K562 (cell line): ENCODE results near the gene LIF. TPM values are rescaled to one million over a fixed set of nuclear protein-coding genes. Genes with fewer than 3 reads are reported as not detected.

ENCODE experiments used
- ATAC-seq: fragments of 200-7000 bp; cut with Tn5 transposase; 3 replicates; pipeline ENCODE4 v1.9.1; 2020; ENCODE audit warnings: moderate library complexity
- BruUV-seq: library from RNA; stranded (reverse); fragments of 400-500 nt; replicated peaks from 2 replicates; lab custom pipeline; 2021; lab: Mats Ljungman, UMichigan
- CTCF ChIA-PET: fragments of 300-600 bp; formaldehyde crosslinking; extraction: SDS; loops from one replicate; lab custom pipeline; 2021; ENCODE audit warnings: low intra/inter-chr PET ratio; lab: Yijun Ruan, JAX
- POLR2A ChIA-PET: fragments of 300-600, 350-650 bp; sonication (Branson Sonifier 250); formaldehyde crosslinking; extraction: SDS; loops from one replicate; lab custom pipeline; 2021; ENCODE audit warnings: antibody characterized with exemption, inconsistent platforms; lab: Yijun Ruan, JAX
- DNase-seq, 4 experiments: peaks; one replicate each; pipeline versions ENCODE4 v3.0.0 to v3.0.0-alpha.2; 2011 to 2018; ENCODE audit warnings: low spot score in 3 of 4, mixed read lengths in 3 of 4; ENCODE audit errors: extremely low read depth in 1 of 4
- FAIRE-seq: peaks from 2 replicates; lab custom pipeline; 2011; peaks lifted over from hg19 to GRCh38; lab: Jason Lieb, UNC
- H2AFZ ChIP-seq: 2 replicates; pipeline ENCODE4 v1.6.0; 2011; ENCODE audit warnings: low read depth, low read length, control low read depth, inconsistent platforms
- H3K27ac ChIP-seq: fragments of 200-600 bp; 3 replicates; pipeline ENCODE4 v1.8.0; 2011; ENCODE audit warnings: low read depth, mild to moderate bottlenecking, control low read depth, inconsistent platforms, low read length, moderate library complexity, mixed read lengths; ENCODE audit errors: extremely low read depth
- H3K27me3 ChIP-seq, 2 experiments: fragments of 300-600 bp in 1 of 2; 2 replicates in 1 of 2; 3 replicates in 1 of 2; pipeline versions ENCODE4 v1.6.0 to v1.8.0; 2011; ENCODE audit warnings: inconsistent platforms in 2 of 2, low read length in 2 of 2, mild to moderate bottlenecking in 1 of 2, mixed read lengths in 1 of 2, moderate library complexity in 1 of 2; ENCODE audit not compliant: control insufficient read depth in 2 of 2, insufficient read depth in 2 of 2
- H3K36me3 ChIP-seq: fragments of 300-600 bp; 3 replicates; pipeline ENCODE4 v1.8.0; 2011; ENCODE audit warnings: mild to moderate bottlenecking, low read length, inconsistent platforms; ENCODE audit not compliant: control insufficient read depth, insufficient read depth
- H3K4me1 ChIP-seq, 2 experiments: fragments of 200-600 bp in 1 of 2; replicated peaks in 1 of 2; 2 replicates in 1 of 2; 3 replicates in 1 of 2; pipeline versions ENCODE4 v1.5.1 to v1.8.0; 2011; ENCODE audit warnings: inconsistent platforms in 2 of 2, low read length in 2 of 2, mild to moderate bottlenecking in 1 of 2, mixed read lengths in 1 of 2, moderate library complexity in 1 of 2; ENCODE audit not compliant: control insufficient read depth in 2 of 2, insufficient read depth in 2 of 2
- H3K4me2 ChIP-seq: 2 replicates; pipeline ENCODE4 v1.6.1; 2011; ENCODE audit warnings: low read length, control low read depth, inconsistent platforms, mixed read lengths; ENCODE audit not compliant: insufficient read depth
- H3K4me3 ChIP-seq: fragments of 200-600 bp; sonication (generic), shearing (Covaris generic); 2 replicates; pipeline ENCODE4 v1.5.1; 2016; ENCODE audit warnings: control low read depth, inconsistent platforms
- H3K79me2 ChIP-seq: fragments of 200-600 bp; 3 replicates; pipeline ENCODE4 v1.8.0; 2011; ENCODE audit warnings: low read length, inconsistent platforms; ENCODE audit not compliant: control insufficient read depth, insufficient read depth
- H3K9ac ChIP-seq, 2 experiments: 2 replicates each; pipeline versions ENCODE4 v1.6.0 to v1.6.1; 2011; ENCODE audit warnings: low read depth in 2 of 2, low read length in 2 of 2, control low read depth in 1 of 2, inconsistent platforms in 1 of 2, mild to moderate bottlenecking in 1 of 2, mixed read lengths in 1 of 2; ENCODE audit not compliant: insufficient read depth in 1 of 2
- H3K9me1 ChIP-seq: one replicate; pipeline ENCODE4 v1.6.0; 2011; ENCODE audit warnings: inconsistent platforms, mild to moderate bottlenecking, low read length, moderate library complexity; ENCODE audit not compliant: control insufficient read depth, insufficient read depth
- H3K9me3 ChIP-seq: replicated peaks from 2 replicates; pipeline ENCODE4 v1.5.1; 2011; ENCODE audit warnings: low read depth, low read length, inconsistent platforms; ENCODE audit not compliant: control insufficient read depth, insufficient read depth
- H4K20me1 ChIP-seq: replicated peaks from 2 replicates; pipeline ENCODE4 v1.6.1; 2011; ENCODE audit warnings: low read length, inconsistent platforms, mixed read lengths; ENCODE audit not compliant: control insufficient read depth, insufficient read depth
- CBFB ChIP-seq: sonication (generic); formaldehyde crosslinking; IDR thresholded peaks from 2 replicates; pipeline ENCODE4 v1.4.0; 2020; ENCODE audit warnings: mild to moderate bottlenecking, missing genetic modification reagents
- CHD7 ChIP-seq: fragments of 200-600 bp; sonication (generic); IDR thresholded peaks from one replicate; pipeline ENCODE4 v1.6.1; 2012; ENCODE audit warnings: mild to moderate bottlenecking, low read depth, low read length, inconsistent platforms
- DPF2 ChIP-seq: fragments of 450-650 bp; IDR thresholded peaks from 2 replicates; pipeline ENCODE4 v1.6.1; 2016
- HDAC2 ChIP-seq: fragments of 450-650 bp; IDR thresholded peaks from 2 replicates; pipeline ENCODE4 v1.6.1; 2016; ENCODE audit warnings: mild to moderate bottlenecking
- MYNN ChIP-seq, 2 experiments: sonication (generic); formaldehyde crosslinking in 1 of 2; IDR thresholded peaks; 2 replicates each; pipeline versions ENCODE4 v1.5.0 to v1.6.1; 2016 to 2020; ENCODE audit warnings: antibody characterized with exemption in 1 of 2, missing genetic modification reagents in 1 of 2
- PCBP2 ChIP-seq: fragments of 200-400 bp; formaldehyde crosslinking; IDR thresholded peaks from 2 replicates; pipeline ENCODE4 v1.6.1; 2018; ENCODE audit warnings: low read length, low read depth, mild to moderate bottlenecking, moderate library complexity; ENCODE audit not compliant: poor library complexity, severe bottlenecking
- whole genome bisulfite sequencing: fragments of 100-300 bp; shearing (Covaris generic); methylation state at CpG from one replicate; pipeline ENCODE4 v1.1.6; 2016; ENCODE audit warnings: low coverage, mixed read lengths; ENCODE audit not compliant: insufficient coverage; ENCODE audit errors: missing lambda C conversion rate; 5-methylcytosine and 5-hydroxymethylcytosine counted together
- in situ Hi-C: fragments of 300-500 bp; cut with MboI; formaldehyde crosslinking; loops from 4 replicates; pipeline ENCODE4 v1.15.0; 2018; ENCODE audit warnings: inconsistent platforms, mixed read lengths
- intact Hi-C: fragments of 100-400 bp; cut with micrococcal nuclease; formaldehyde crosslinking; loops from 2 replicates; pipeline ENCODE4 v1.14.2; 2022
- polyA plus RNA-seq, 8 experiments: library from polyadenylated mRNA; depleted of rRNA in 4 of 8; stranded (reverse) in 5 of 8; unstranded in 3 of 8; fragments of >200 nt; fragmentation: Nextera tagmentation in 2 of 8; fragmentation: Illumina TruSeq in 1 of 8; extraction: Ambion mirVana in 2 of 8; extraction: Trizol in 1 of 8; gene quantifications; 2 replicates each; pipeline versions ENCODE4 v1.2.1 to v1.2.3, GENCODE V29; 2011 to 2014; ENCODE audit warnings: inconsistent platforms in 1 of 8, missing spikeins in 1 of 8
- total RNA-seq, 7 experiments: library from RNA; depleted of rRNA in 6 of 7; stranded (reverse); fragments of >200 nt in 6 of 7; fragmentation: Illumina TruSeq in 2 of 7; extraction: Trizol in 2 of 7; gene quantifications; 2 replicates each; pipeline versions ENCODE4 v1.2.1 to v1.2.3, GENCODE V29; 2011 to 2021; ENCODE audit warnings: low replicate concordance in 1 of 7

LIF gene
- total and polyA plus RNA-seq, 9 of the 15 experiments (the other 6 are each of a cell fraction or from before 2014, with no cell fraction given) = 0.05 to 0.39 (median 0.18) TPM; not detected in 3

GRCh38 chr22:30279932-30280331, 33.4 kb upstream of the LIF start:
- H3K27ac ChIP-seq = no peak overlapping the region
- no peak overlapping the region for H3K9ac ChIP-seq
- intact Hi-C loops (no loop called here), in situ Hi-C loops (loop anchor here (5.0 to 10.0 kb wide), 3 partner anchors 97 to 325 kb away; partner anchors contain the start of gene TCN2)
- BruUV-seq = no TSS peak
- H4K20me1 ChIP-seq = no peaks in the 10 kb centered on the region
- no peaks in the 10 kb centered on the region for H3K9me1 ChIP-seq
- H3K4me3 ChIP-seq = no peak overlapping the region
- H3K79me2 ChIP-seq = no peaks in the 10 kb centered on the region
- no peak for ATAC-seq
- peaks cover 5 to 33% of the 10 kb centered on the region in 2 experiments; a peak in 4 of 5 replicates for H3K4me1 ChIP-seq
- peak; percentile 11 for FAIRE-seq
- no peak overlapping the region for H2AFZ ChIP-seq
- CTCF ChIA-PET = no interaction called here
- no peaks in the 10 kb centered on the region; a peak in 1 of 5 replicates for H3K27me3 ChIP-seq
- no peak overlapping the region for H3K4me2 ChIP-seq
- no peaks in the 10 kb centered on the region for H3K36me3 ChIP-seq
- POLR2A ChIA-PET = interaction anchor here (0.5 kb wide), 1 partner anchor 142 kb away, joined by 3 read pairs; no protein-coding TSS in a partner anchor
- 30% methylated on average over 4 of the region's 5 CpGs for WGBS
- TF ChIP-seq MYNN (IDR thresholded peaks at IDR 0.05) = no peak
- no peak for TF ChIP-seq MYNN (CRISPR knock-in tag; IDR thresholded peaks at IDR 0.05)
- TF ChIP-seq DPF2 = no peak
- no peak for TF ChIP-seq CBFB (CRISPR knock-in tag)
- no peak for TF ChIP-seq HDAC2
- no peak for TF ChIP-seq CHD7
- TF ChIP-seq PCBP2 = no peak
- no peaks in the 10 kb centered on the region for H3K9me3 ChIP-seq
- DNase-seq = no peak
